T follicular helper cell (primary cell): ENCODE data around the gene RNF14.

Experiments
- DNase-seq: peaks from one replicate; pipeline ENCODE4 v3.0.0-alpha.2; 2020; ENCODE audit warnings: low read depth

Gene RNF14

DNA sequence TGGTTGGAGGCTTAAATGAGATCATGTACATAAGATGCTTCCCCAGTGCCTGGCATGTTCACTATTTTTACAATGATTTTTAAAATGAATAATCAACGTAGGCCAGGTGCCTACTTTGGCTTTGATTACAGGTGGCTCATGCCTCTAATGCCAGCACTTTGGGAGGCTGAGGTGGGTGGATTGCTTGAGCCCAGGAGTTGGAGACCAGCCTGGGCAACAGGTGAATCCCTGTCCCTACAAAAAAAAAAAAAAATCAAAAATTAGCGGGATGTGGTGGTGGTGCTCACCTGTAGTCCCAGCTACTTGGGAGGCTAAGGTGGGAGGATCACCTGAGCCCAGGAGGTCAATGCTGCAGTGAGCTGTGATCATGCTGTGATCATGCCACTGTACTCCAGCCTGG lies 20.1 kb upstream of the RNF14 start:
- DNase-seq = no peak

DNA sequence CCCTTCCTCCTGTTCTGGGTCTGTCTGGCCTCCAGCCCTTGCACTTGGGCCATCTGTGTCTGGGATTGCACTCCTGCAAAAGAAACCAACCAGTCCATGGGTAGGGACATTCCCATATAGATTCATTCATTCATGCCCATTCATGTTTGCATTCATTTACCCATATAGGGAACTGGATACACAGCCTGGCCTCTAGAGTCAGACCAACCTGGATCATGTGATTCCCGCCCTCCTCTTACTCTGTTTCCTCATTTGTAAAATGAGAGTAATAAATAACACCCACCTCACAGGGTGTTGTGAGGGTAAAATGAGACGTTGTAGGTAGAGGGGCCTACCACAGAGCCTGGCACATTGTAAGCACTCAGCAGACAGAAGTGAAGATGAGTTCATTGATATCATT lies 19.4 kb upstream of the RNF14 start:
- DNase-seq = no peak

DNA sequence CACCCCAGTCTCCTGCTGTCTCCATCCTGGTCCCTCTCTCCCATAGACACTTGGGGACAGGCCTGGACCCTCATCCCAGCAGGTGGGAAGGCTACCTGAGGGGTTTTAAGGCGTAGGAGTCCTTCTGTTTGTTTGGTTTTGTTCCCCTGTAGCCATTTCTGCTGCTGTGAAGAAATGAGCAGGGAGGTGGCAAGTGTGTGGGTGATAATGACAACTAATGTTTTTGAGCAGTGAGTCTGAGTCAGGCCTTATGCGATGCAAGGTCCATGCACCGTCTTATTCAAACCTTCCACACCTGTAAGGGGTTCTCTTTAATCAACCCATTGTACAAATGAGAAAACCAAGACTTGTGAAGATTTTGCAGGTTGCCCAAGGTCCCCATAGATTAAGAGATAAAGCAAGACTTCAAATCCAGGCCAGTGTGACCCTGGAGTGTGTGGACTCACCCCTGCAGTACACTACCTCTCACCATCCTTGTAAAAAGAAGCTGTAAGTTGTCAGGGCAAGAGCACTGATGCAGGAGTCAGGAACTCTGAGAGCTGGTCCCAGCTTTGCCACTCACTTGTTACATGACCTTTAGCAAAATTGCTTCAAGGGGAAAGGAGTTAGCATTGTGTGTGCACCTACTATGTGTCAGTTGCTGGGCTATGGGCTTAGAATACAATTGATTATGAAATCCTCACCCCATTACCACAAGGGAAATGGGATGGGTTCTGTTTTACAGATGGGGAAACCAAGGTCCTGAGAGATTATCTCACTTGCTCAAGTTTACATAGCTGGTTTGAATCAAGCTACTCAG lies 18.5 kb upstream of the RNF14 start:
- no peak for DNase-seq

DNA sequence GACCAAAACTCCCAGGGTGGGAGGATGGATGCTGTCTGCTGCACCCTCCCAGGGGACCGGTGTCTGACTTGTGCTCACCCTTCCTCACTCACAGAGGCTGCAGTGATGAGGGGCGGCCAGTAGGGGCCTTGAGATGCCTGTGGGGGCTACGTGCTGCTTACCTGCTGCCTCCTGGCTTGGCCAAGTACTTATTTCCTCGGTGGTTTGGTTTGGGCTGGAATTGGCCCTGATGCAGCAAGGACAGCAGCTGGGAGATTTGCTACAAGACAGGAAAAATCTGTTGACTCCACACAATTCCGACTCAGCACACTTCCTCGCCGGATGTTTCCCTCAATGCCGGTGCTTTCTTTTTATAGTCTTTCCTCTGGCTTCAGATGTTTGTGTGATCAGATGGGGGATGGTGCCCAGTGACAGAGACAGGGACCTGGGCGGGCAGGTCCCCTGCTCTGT lies 17.5 kb upstream of the RNF14 start:
- DNase-seq = no peak

DNA sequence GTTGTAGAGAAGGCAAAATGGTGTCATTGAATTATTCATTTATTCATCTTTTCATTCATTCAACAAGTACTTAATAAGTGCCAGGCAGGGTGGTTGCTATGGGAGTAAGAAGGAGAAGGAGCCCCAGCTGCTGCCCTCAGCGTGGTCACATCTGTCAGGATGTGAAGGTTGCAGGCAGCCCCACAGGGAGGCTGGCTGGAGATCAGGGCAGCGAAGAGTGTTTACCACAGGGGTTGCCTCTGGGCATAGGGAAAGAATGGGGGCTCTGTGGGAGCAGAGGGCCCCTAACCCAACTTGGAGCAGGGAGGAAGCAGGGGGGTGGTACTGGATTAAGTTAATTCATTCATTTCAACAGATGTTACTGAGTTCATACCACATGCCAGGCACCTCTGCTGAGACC lies 16.9 kb upstream of the RNF14 start:
- no peak for DNase-seq

DNA sequence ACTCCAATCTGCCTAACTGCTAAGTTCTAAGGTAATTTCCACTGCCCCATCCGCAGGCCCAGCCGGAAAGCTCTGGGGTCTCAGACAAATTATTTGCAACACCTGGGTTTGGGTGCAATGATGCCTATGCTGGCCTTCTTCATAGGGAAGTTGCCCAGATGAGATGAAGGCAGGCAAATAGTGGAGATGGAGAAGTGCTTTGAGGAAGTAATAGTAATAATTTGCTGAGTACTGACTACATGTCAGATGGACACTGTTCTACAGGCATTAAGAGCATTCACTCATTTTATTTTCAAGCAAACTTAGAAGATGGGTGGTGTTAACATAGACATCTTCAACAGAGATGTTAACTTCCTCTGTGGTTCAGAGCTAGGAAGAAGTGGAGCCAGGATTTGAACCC lies 14.7 kb upstream of the RNF14 start:
- DNase-seq = no peak

DNA sequence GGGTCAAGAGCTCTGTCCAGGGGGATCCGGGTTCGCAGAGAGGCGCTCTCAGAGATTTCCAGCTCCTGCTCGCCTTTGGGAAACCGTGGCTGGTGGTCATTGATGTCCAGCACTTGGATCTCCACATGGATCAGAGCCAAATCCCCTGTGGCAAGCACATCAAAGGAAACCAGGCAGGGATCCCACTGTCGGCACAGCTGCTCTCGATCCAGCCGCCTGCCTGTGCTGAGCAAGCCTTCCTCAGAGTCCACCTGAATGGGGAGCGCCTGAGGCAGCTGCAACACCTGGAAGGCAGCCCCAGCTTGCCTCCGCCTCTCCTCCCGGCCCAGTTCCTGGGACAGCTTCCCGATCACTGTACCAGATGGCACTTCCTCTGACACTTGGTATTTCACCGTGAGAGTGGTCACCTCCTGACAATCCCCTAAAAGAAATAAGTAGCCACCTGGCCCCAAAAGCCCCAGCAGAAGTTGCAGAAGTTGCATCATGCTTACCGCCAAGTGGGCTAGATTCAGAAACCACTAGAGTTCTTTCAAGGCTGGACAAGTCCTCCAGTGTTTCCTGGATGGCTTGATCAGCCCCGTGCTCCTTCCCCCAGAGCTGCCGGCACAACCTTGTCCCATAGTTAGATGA lies 11.4 kb upstream of the RNF14 start:
- DNase-seq = no peak

DNA sequence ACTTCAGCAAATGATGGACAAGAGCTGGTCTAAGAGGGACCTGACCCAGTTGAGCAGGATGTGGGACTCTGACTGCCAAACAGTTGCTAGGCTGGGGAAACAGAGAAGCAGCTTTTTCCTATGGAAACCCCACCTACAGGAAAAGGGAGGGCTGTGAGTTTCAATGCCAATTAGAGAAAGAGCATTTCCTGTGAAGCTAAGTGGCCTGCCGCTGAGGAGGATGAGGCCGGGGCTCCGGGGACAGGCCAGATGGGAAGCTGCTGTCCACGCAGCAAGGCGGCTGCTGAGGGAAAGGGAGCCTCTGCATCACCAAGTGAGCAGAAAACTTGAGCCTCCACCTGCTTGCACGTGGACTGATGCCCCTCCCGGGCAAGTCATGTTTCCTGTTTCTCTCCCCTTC lies 10.8 kb upstream of the RNF14 start, which contains the start of gene PCDH12:
Gene PCDH12, minus strand, starts transcription at position 90 of the 400 bp plus-strand sequence. CDS start 351 bp downstream, outside the sequence.
- DNase-seq = no peak

DNA sequence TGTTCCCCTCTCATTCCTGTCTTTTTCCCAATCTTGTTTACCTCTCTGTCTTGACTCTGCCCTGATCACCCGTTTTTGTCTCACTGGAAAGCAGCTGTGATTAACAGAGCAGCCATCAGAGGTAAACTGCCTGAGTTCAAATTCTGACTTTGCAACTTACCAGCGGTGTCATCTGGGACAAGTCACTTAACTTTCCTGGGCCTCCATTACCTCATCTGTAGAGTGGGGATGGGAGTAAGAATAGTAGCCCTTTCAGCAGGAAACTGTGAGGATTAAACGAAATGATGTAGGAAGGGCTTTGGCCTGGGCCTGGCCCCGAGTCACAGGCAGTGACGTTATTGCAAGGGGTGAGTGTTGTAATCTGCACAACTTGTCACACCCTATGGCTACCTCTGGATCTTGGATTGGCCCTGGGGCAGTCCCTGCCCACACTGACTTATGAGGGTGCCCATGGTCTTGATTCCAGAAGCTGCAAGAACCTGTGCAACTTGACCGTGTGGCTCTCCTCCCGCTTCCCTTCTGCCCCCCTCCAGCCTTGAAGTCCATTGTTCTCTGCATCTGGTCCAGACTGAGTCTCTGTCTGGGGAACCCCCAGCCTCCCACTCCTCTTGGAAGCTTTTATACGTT lies 10.2 kb upstream of the RNF14 start:
- no peak for DNase-seq

DNA sequence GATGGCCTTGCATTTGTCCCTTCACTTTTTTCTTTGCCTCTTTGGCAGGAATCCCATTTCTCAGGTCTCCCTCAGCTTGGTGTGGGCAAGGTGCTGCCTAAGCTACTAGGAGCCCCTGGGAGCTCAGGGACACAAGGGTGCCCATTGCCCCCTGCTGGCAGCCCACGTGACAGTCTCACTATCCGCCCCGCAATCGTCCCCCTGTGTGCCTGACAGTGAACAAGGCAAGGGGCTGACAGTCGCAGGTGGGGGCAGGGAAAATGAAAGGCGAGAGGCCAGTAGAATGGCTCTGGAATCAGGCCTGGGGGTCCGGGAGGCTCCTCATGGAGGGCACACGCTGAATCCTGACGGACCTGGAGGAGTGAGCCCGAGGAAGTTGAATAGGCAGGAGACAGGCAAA lies 8.9 kb upstream of the RNF14 start:
- DNase-seq = no peak

DNA sequence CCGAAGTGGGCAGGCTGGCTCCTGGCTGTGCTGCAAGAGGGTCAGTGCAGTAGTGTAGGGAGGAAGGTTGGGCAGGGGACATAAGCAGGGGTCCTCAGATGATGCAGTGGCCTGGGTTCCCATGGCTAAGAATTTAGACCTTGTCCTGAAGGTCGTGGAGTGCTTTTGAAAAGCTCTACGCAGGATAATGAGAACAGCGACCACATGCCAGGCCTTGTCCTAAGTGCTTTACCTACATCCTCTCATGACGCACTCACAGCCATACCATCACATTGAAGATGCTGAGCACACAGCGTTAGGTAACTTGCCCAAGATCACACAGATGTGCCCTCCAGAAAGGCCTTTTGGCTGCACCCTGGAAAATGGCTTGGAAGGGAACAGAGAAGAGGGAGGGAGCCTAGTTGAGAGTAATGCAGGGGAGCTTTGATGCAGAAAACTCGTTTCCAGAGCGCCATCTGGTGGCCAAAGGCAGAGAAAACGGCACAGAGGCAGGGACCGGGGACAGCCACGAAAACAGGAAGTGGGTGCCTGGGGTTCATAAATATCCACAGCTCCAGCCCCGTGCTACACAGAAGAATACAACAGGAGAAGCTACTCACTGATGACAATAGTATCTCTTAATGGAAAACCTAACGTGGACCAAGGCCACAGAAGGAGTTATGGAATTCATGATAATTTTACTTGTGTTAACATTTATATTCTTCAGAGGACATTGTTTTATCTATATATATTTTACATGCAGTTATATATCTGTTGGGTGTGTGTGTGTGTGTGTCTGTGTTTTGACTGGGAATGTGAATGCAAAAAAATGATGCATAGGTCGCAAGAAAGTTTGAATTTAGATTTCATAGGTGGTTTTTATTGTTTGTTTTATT lies 8.2 kb upstream of the RNF14 start:
- DNase-seq = peak; percentile 85

DNA sequence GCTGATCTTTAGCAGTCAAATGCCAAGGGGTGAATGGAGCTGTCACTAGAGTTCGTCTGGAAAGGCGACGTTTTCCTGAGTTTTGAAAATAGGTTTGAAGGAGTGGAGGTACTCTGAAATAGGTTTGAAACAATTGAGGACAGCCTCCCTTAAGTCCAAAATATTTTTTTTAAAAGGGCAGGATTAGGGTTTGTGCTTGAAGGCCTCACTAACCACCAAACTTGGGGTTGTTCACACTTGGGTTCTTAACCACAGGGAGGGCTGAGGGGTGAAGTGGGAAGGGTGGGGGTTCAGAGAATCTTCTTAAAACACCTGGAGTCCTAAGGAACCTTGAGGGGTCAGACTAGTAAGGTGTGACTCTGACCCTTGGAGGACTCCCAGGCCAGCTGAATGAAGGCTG lies 7.4 kb upstream of the RNF14 start:
- no peak for DNase-seq

DNA sequence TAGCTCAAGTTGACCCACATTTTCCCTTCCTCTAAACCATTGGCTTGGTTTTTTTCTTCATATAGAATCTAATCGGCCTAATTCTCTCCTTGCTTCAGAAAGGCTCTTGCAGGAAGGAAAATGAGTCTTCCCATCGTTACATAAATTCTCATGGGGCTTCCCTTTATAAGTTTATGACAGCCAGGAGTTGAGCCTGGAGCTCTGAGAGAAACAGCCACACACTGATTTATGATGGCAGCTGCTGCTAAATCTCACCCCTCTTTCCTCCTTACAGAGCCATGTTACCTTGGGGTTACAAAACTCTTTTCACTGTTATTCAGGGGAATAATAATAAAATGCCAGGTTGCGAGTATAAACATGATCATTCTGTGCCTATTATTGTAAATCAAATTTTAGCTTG lies 5.2 kb upstream of the RNF14 start:
- no peak for DNase-seq

DNA sequence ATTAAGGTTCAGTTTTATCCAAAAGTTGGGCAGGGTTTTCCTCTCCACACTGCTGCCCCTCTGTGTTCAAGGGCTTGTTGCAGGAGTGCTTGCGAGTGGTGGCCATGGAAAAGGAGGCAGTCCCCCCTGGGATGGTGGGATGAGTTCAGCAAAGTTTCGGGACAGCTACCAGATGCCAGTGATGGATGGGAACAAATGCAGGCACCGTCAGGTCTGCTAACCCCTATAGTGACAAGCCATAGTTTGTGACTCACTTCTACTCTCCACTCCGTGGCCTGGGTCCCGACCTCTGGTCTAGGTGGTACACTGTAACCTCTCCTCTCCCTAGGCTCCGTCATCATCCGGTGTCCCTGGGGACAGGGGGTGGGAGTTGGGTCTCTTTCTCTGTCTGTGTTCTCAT lies 3.8 kb upstream of the RNF14 start:
- DNase-seq = no peak

DNA sequence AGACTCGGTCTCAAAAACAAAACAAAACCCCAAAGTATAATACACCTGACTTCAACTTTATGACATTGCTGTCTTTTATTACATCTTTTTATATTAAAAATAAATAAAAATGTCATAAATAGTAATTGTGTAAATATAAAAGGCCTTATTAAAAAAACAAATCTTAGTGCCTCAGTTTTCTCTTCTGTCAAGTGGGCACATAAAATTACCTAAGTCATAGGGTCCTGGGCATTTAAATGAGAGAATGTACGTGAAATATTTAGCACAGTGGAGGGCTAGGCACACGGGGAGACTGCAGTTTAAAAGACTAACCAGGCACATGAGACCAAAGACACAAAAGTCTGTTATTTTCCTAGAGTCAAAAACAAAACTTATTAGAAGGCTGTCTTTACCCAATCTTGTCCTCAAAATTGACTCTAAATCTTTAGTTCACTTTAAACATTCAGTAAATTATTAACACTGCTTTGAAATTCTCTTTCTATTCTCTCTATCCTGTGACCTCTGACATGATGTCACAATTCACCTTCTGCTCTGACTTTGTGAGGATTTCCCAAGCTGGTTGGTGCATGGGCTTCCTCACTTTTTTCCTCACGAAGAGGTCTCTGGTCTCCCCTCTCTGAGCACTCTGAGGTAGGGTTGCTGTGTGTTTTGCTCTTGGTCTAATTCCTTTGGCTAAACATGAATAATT lies 2.5 kb upstream of the RNF14 start:
- DNase-seq = no peak

DNA sequence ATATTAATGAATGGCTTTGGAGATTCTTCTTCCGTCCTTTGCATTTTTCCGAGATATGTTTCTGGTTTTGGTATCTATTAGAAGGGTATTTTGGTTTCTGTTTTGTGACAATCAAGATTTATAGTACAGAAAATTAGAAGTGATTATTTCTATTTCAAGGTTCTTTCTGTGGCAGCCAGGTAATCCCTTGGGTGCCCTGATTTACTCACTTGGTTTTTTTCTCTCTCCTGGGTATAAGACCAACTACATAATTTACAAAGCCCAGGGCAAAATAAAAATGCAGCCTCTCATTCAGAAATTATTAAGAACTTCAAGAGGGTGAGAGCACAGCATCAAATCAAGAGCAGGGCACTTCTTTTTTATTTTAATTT lies 2.0 kb upstream of the RNF14 start:
- DNase-seq = no peak

DNA sequence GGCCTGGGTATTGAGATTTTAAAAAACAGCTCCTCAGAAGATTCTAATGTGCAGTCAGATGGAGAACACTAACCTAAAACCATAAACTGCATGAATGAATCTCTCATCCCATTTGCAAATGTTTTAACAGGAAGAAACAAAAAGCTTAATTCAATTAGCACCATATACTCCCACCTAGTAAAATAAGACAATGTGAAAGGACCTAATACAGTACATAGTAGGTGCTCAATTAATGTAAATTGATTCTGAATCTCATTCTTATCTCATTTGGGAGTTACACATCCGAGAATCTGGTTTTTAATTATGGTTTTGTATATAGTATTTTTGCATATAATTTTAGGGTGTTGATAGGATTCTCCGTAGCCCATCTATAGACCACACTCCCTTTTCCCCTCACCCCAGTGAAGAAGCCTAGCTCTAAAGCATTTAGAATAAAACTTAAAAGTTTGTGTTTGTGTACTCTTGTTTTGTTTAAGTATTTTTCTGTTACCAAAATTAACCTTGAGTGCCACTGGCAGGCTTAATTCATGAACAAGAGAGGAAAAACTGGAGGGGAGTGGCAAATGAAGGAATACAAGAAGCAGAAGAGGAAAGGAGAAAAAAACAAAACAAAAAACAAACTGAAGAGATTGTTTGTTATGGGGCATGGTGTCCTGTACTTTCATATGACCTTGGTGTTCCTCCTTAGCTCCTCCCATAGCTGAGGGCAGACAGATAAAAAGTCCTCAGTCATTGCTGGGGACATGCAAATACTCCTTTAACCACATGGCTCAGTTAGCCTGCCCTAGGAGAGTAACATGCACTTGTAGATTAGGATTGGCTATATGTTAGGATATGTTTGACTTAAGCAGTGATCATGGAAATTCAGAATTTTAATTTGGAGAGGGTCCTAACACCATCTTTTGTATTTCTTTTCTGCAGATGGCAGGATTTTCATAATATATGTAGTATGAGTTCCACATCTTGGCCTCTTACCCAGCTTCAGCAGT lies 1.2 kb downstream of the RNF14 start:
- DNase-seq = no peak

DNA sequence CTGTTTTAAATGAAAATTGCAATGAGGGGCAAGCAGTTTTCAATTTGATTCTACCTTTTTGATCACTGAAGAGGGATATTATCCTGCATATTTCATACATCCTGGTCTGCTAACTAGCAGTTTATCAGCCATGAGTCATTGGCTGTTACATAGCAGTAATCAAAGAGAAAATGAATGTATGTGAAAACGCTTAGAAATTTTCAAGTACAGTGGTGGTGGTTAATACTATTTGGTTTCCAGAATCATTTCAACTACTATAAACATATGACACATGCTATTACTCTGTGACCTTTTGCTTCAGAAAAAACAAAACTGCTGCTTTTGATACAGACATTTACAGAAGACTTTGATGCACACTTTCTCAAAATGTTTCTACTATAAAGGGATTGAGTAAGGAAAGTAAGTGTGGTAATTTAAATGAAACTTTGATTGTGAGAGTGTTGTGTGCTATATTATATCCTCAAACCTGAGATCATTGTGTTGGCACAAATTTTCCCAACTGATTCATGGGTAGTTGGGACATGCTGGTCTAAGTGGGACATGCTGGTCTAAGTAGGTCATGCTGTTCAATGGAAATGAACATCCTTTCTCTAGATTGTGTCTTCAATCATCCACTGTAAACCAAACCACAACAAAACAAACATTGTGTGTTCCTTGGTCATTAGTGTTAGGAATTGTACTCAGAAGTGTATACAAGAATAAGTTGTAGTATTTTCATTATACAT lies 5.1 kb downstream of the RNF14 start:
- no peak for DNase-seq

DNA sequence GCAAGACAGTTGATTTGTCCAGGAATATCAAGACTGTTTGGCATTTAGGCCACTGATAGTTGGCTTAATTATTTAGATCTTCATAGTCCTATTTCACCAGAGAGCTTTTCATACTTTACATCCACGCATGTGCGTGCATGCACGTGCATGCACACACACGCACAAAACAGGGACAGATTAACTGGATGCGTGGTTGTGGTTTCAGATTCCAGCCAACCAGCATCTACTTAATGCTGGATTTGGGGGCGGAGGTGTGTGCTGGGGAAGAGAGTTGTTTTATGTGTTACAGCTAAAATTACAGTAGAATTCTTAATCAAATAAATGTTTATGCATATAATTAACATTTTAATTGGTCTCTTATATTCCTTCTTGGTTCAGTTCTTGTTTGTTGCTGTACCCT lies 7.3 kb downstream of the RNF14 start:
- DNase-seq = no peak

DNA sequence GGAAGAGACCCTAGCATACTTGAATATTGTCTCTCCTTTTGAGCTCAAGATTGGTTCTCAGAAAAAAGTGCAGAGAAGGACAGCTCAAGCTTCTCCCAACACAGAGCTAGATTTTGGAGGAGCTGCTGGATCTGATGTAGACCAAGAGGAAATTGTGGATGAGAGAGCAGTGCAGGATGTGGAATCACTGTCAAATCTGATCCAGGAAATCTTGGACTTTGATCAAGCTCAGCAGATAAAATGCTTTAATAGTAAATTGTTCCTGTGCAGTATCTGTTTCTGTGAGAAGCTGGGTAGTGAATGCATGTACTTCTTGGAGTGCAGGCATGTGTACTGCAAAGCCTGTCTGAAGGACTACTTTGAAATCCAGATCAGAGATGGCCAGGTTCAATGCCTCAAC lies 9.5 kb downstream of the RNF14 start:
- DNase-seq = no peak
